ENCODE results near the gene MAK. TPM values are rescaled to one million over a fixed set of nuclear protein-coding genes. Genes with fewer than 3 reads are reported as not detected.
"Not testable (repeated sequence)": the region's sequence is repeated elsewhere in the genome, so short reads cannot be mapped to it uniquely, and the experiment has no call there.

MAK gene
- total RNA-seq, 1 experiment from 2014 or later = not detected

DNA sequence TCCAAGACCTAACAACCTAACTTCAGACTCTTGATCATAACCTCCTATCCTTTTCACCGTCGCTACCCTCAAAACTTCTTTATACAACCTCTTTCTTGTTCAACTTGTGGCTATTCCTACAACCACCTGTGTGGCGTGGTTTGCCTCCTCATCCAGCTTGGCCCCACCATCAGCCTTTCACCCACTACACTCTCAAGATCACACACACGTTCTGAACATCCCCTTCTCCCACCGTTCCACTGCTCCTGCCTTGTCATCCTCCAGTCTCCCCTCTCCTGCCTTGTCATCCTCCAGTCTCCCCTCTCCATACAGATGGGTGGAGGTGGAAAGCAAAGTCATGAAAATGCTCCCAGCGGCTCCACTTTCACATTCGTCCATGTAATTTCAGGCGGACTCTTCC, 14.0 kb downstream of the MAK start:
- Histone ChIP-seq H4K20me1 (ENCODE audit: insufficient read depth, low read depth, low read length) (no peaks in the 10 kb centered on the region), H3K4me3 (ENCODE audit: low read length) (no peak overlapping the region), H2AFZ (ENCODE audit: low read length) (no peak overlapping the region)

GRCh38 chr6:10814176-10814575, 24.2 kb downstream of the MAK start:
- H3K79me2 ChIP-seq (ENCODE audit: low read length); H3K4me2 ChIP-seq (ENCODE audit: low read depth, low read length, poor library complexity, severe bottlenecking): not testable (repeated sequence)

More for the DNA sequence above, 14.0 kb downstream of the MAK start:
- Histone ChIP-seq H3K4me1 (ENCODE audit: low read length) (no peaks in the 10 kb centered on the region), H3K9me2 (replicated peaks; ENCODE audit: insufficient read depth, low read length) (no peaks in the 10 kb centered on the region), H3K27ac (ENCODE audit: low read length) (no peak overlapping the region), H3K36me3 (ENCODE audit: insufficient read depth, low read length) (no peaks in the 10 kb centered on the region), H3K9ac (ENCODE audit: low read length) (no peak overlapping the region), H3K27me3 (ENCODE audit: low read length) (no peaks in the 10 kb centered on the region), H3K9me3 (ENCODE audit: low read length) (no peaks in the 10 kb centered on the region), H3K4me2 (ENCODE audit: low read depth, low read length, poor library complexity, severe bottlenecking) (no peak overlapping the region), H3K79me2 (ENCODE audit: low read length) (no peaks in the 10 kb centered on the region)
- no peak for DNase-seq

DNA sequence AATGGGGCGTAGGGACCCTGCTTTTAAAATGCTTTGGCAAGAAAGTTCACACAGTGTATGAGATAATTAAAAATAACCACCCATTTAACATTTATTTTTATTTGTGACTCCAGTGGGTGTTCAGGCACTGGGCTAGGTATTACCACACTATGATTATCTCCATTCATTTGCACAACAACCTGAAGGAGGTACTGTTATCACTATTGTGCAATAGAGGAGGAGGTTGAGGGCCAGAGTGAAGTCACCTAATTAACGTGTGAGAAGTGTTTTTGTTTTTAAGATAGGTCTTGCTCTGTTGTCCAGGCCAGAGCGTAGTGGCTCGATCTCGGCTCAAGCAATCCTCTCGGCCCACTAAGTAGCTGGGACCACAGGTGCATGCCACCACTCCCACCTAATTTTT, 29.2 kb downstream of the MAK start:
- DNase-seq = no peak
- no peaks in the 10 kb centered on the region for H3K79me2 ChIP-seq (ENCODE audit: low read length)
- H3K27ac ChIP-seq (ENCODE audit: low read length) = no peak overlapping the region
- H3K4me1 ChIP-seq (ENCODE audit: low read length) = no peaks in the 10 kb centered on the region
- H3K36me3 ChIP-seq (ENCODE audit: insufficient read depth, low read length) = no peaks in the 10 kb centered on the region
- H2AFZ ChIP-seq (ENCODE audit: low read length) = no peak overlapping the region
- H3K4me3 ChIP-seq (ENCODE audit: low read length) = no peak overlapping the region
- no peaks in the 10 kb centered on the region for H3K9me3 ChIP-seq (ENCODE audit: low read length)
- H3K9ac ChIP-seq (ENCODE audit: low read length) = no peak overlapping the region
- H3K9me2 ChIP-seq (replicated peaks; ENCODE audit: insufficient read depth, low read length) = no peaks in the 10 kb centered on the region
- H3K27me3 ChIP-seq (ENCODE audit: low read length) = no peaks in the 10 kb centered on the region
- H4K20me1 ChIP-seq (ENCODE audit: insufficient read depth, low read depth, low read length) = no peaks in the 10 kb centered on the region
- no peak overlapping the region for H3K4me2 ChIP-seq (ENCODE audit: low read depth, low read length, poor library complexity, severe bottlenecking)

More at GRCh38 chr6:10814176-10814575, 24.2 kb downstream of the MAK start:
- not testable (repeated sequence) for H3K9me3 ChIP-seq (ENCODE audit: low read length); H3K27ac ChIP-seq (ENCODE audit: low read length); H2AFZ ChIP-seq (ENCODE audit: low read length); H3K4me3 ChIP-seq (ENCODE audit: low read length); H4K20me1 ChIP-seq (ENCODE audit: insufficient read depth, low read depth, low read length); H3K36me3 ChIP-seq (ENCODE audit: insufficient read depth, low read length); H3K9me2 ChIP-seq (replicated peaks; ENCODE audit: insufficient read depth, low read length); DNase-seq; H3K4me1 ChIP-seq (ENCODE audit: low read length); H3K9ac ChIP-seq (ENCODE audit: low read length); H3K27me3 ChIP-seq (ENCODE audit: low read length)

GRCh38 chr6:10808376-10808775, 30.0 kb downstream of the MAK start:
- no peaks in the 10 kb centered on the region for H4K20me1 ChIP-seq (ENCODE audit: insufficient read depth, low read depth, low read length)
- no peak overlapping the region for H3K27ac ChIP-seq (ENCODE audit: low read length)
- no peaks in the 10 kb centered on the region for H3K27me3 ChIP-seq (ENCODE audit: low read length)
- DNase-seq = no peak
- no peak overlapping the region for H3K4me3 ChIP-seq (ENCODE audit: low read length)
- H2AFZ ChIP-seq (ENCODE audit: low read length) = no peak overlapping the region
- no peaks in the 10 kb centered on the region for H3K9me2 ChIP-seq (replicated peaks; ENCODE audit: insufficient read depth, low read length)
- H3K79me2 ChIP-seq (ENCODE audit: low read length) = no peaks in the 10 kb centered on the region
- no peak overlapping the region for H3K9ac ChIP-seq (ENCODE audit: low read length)
- H3K36me3 ChIP-seq (ENCODE audit: insufficient read depth, low read length) = no peaks in the 10 kb centered on the region
- H3K9me3 ChIP-seq (ENCODE audit: low read length) = no peaks in the 10 kb centered on the region
- H3K4me1 ChIP-seq (ENCODE audit: low read length) = no peaks in the 10 kb centered on the region
- H3K4me2 ChIP-seq (ENCODE audit: low read depth, low read length, poor library complexity, severe bottlenecking) = no peak overlapping the region

GRCh38 chr6:10801224-10801848, 37.0 kb downstream of the MAK start:
- Histone ChIP-seq H4K20me1 (ENCODE audit: insufficient read depth, low read depth, low read length) (no peaks in the 10 kb centered on the region), H3K4me3 (ENCODE audit: low read length) (no peak overlapping the region), H3K9me3 (ENCODE audit: low read length) (no peaks in the 10 kb centered on the region), H3K27ac (ENCODE audit: low read length) (no peak overlapping the region), H3K27me3 (ENCODE audit: low read length) (no peaks in the 10 kb centered on the region), H2AFZ (ENCODE audit: low read length) (no peak overlapping the region), H3K36me3 (ENCODE audit: insufficient read depth, low read length) (no peaks in the 10 kb centered on the region), H3K9me2 (replicated peaks; ENCODE audit: insufficient read depth, low read length) (no peaks in the 10 kb centered on the region), H3K9ac (ENCODE audit: low read length) (no peak overlapping the region), H3K4me2 (ENCODE audit: low read depth, low read length, poor library complexity, severe bottlenecking) (no peak overlapping the region), H3K79me2 (ENCODE audit: low read length) (no peaks in the 10 kb centered on the region), H3K4me1 (ENCODE audit: low read length) (no peaks in the 10 kb centered on the region)
- peak; percentile 86 for DNase-seq

- Histone ChIP-seq H3K9me3 (ENCODE audit: low read length) (no peaks in the 10 kb centered on the region), H3K4me3 (ENCODE audit: low read length) (no peak overlapping the region)
- DNase-seq = no peak
Observed at GRCh38 chr6:10800810-10801209, 37.5 kb downstream of the MAK start.

GRCh38 chr6:10794239-10794638, 44.1 kb downstream of the MAK start:
- Histone ChIP-seq H3K27ac (ENCODE audit: low read length) (no peak overlapping the region), H3K9ac (ENCODE audit: low read length) (no peak overlapping the region), H3K9me2 (replicated peaks; ENCODE audit: insufficient read depth, low read length) (no peaks in the 10 kb centered on the region)

More at GRCh38 chr6:10800810-10801209, 37.5 kb downstream of the MAK start:
- Histone ChIP-seq H3K9me2 (replicated peaks; ENCODE audit: insufficient read depth, low read length) (no peaks in the 10 kb centered on the region), H3K27ac (ENCODE audit: low read length) (no peak overlapping the region), H3K9ac (ENCODE audit: low read length) (no peak overlapping the region), H3K27me3 (ENCODE audit: low read length) (no peaks in the 10 kb centered on the region), H2AFZ (ENCODE audit: low read length) (no peak overlapping the region), H3K79me2 (ENCODE audit: low read length) (no peaks in the 10 kb centered on the region), H4K20me1 (ENCODE audit: insufficient read depth, low read depth, low read length) (no peaks in the 10 kb centered on the region), H3K4me2 (ENCODE audit: low read depth, low read length, poor library complexity, severe bottlenecking) (no peak overlapping the region), H3K4me1 (ENCODE audit: low read length) (no peaks in the 10 kb centered on the region), H3K36me3 (ENCODE audit: insufficient read depth, low read length) (no peaks in the 10 kb centered on the region)

DNA sequence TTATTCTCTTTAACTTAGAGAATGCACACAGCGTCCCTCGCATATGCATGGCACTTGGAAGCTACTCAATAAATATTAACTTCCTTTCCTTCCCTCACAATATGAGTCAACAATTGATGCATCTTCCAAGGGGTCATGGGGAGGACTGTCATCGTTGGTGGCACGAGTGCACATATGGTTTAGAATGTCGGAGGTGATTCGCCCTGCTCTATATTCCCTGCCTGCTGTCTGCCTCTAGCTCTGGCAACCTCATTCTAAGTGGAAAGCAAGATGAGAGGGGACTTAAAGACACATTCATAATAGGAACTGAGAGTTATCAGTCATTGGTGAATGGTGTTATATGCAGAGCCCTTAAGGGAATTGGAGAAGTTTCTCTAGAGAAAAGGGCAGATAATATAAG, 44.6 kb downstream of the MAK start:
- H3K27me3 ChIP-seq (ENCODE audit: low read length) = no peaks in the 10 kb centered on the region
- no peaks in the 10 kb centered on the region for H3K9me2 ChIP-seq (replicated peaks; ENCODE audit: insufficient read depth, low read length)
- no peak overlapping the region for H2AFZ ChIP-seq (ENCODE audit: low read length)
- no peaks in the 10 kb centered on the region for H3K9me3 ChIP-seq (ENCODE audit: low read length)
- no peaks in the 10 kb centered on the region for H3K4me1 ChIP-seq (ENCODE audit: low read length)
- no peaks in the 10 kb centered on the region for H3K36me3 ChIP-seq (ENCODE audit: insufficient read depth, low read length)
- no peak overlapping the region for H3K9ac ChIP-seq (ENCODE audit: low read length)
- H4K20me1 ChIP-seq (ENCODE audit: insufficient read depth, low read depth, low read length) = no peaks in the 10 kb centered on the region
- H3K27ac ChIP-seq (ENCODE audit: low read length) = no peak overlapping the region
- H3K4me2 ChIP-seq (ENCODE audit: low read depth, low read length, poor library complexity, severe bottlenecking) = no peak overlapping the region
- no peaks in the 10 kb centered on the region for H3K79me2 ChIP-seq (ENCODE audit: low read length)
- no peak overlapping the region for H3K4me3 ChIP-seq (ENCODE audit: low read length)
- no peak for DNase-seq

More at GRCh38 chr6:10794239-10794638, 44.1 kb downstream of the MAK start:
- Histone ChIP-seq H2AFZ (ENCODE audit: low read length) (no peak overlapping the region), H3K36me3 (ENCODE audit: insufficient read depth, low read length) (no peaks in the 10 kb centered on the region), H3K4me3 (ENCODE audit: low read length) (no peak overlapping the region), H3K4me1 (ENCODE audit: low read length) (no peaks in the 10 kb centered on the region), H4K20me1 (ENCODE audit: insufficient read depth, low read depth, low read length) (no peaks in the 10 kb centered on the region), H3K27me3 (ENCODE audit: low read length) (no peaks in the 10 kb centered on the region), H3K79me2 (ENCODE audit: low read length) (no peaks in the 10 kb centered on the region), H3K9me3 (ENCODE audit: low read length) (no peaks in the 10 kb centered on the region), H3K4me2 (ENCODE audit: low read depth, low read length, poor library complexity, severe bottlenecking) (no peak overlapping the region)
- no peak for DNase-seq

Measured in Karpas-422 (cell line).